IMR-90 (cell line): ENCODE results near the gene TGM5. TPM values are rescaled to one million over a fixed set of nuclear protein-coding genes. Genes with fewer than 3 reads are reported as not detected.
A peak's percentile ranks its signal among the peaks of the same experiment; 100 is the strongest.

Experiments
- ATAC-seq: fragments of 200-7000 bp; cut with Tn5 transposase; 2 replicates; pipeline ENCODE4 v1.9.1; 2020; ENCODE audit warnings: low read depth, mild to moderate bottlenecking, moderate library complexity
- BruUV-seq: library from RNA; stranded (reverse); fragments of 400-500 nt; replicated peaks from 2 replicates; lab custom pipeline; 2021; lab: Mats Ljungman, UMichigan
- CTCF ChIA-PET: fragments of 300-600 bp; formaldehyde crosslinking; extraction: SDS; loops from one replicate; lab custom pipeline; 2021; ENCODE audit warnings: antibody characterized with exemption; lab: Yijun Ruan, JAX
- POLR2A ChIA-PET: fragments of 300-600 bp; sonication (Branson Sonifier 250); formaldehyde crosslinking; loops from one replicate; lab custom pipeline; 2022; ENCODE audit warnings: antibody characterized with exemption; ENCODE audit not compliant: unreplicated experiment; lab: Charles Lee
- DNase-seq: peaks from one replicate; pipeline ENCODE4 v3.0.0; 2013
- H2AFZ ChIP-seq: replicated peaks from 2 replicates; pipeline ENCODE3; 2013; ENCODE audit warnings: low read length, mild to moderate bottlenecking; ENCODE audit not compliant: poor library complexity
- H2AK5ac ChIP-seq: 2 replicates; pipeline ENCODE4 v1.6.1; 2013; ENCODE audit warnings: low read depth, low read length, inconsistent platforms
- H2AK9ac ChIP-seq: replicated peaks from 2 replicates; pipeline ENCODE3; 2013; ENCODE audit warnings: mild to moderate bottlenecking, low read depth, low read length, moderate library complexity; ENCODE audit not compliant: poor library complexity
- H2BK120ac ChIP-seq: 2 replicates; pipeline ENCODE4 v1.6.1; 2013; ENCODE audit warnings: low read depth, low read length, inconsistent platforms
- H2BK15ac ChIP-seq: 3 replicates; pipeline ENCODE4 v1.6.1; 2013; ENCODE audit warnings: low read depth, low read length, inconsistent platforms
- H2BK20ac ChIP-seq: 2 replicates; pipeline ENCODE4 v1.6.1; 2013; ENCODE audit warnings: low read depth, mild to moderate bottlenecking, inconsistent platforms, low read length, moderate library complexity
- H2BK5ac ChIP-seq: 2 replicates; pipeline ENCODE4 v1.6.1; 2013; ENCODE audit warnings: mild to moderate bottlenecking, low read depth, low read length, inconsistent platforms; ENCODE audit not compliant: poor library complexity, severe bottlenecking
- H3K14ac ChIP-seq: replicated peaks from 2 replicates; pipeline ENCODE4 v1.6.1; 2013; ENCODE audit warnings: low read depth, low read length, inconsistent platforms
- H3K18ac ChIP-seq: 2 replicates; pipeline ENCODE4 v1.6.1; 2013; ENCODE audit warnings: low read depth, low read length, control low read depth
- H3K23ac ChIP-seq: 2 replicates; pipeline ENCODE4 v1.6.1; 2013; ENCODE audit warnings: low read depth, low read length, inconsistent platforms
- H3K27ac ChIP-seq: 2 replicates; pipeline ENCODE4 v1.5.1; 2013; ENCODE audit warnings: mild to moderate bottlenecking, control low read depth, low read length; ENCODE audit not compliant: insufficient read depth
- H3K27me3 ChIP-seq: 2 replicates; pipeline ENCODE4 v1.6.1; 2013; ENCODE audit warnings: low read length; ENCODE audit not compliant: control insufficient read depth, insufficient read depth
- H3K36me3 ChIP-seq: 2 replicates; pipeline ENCODE4 v1.6.1; 2013; ENCODE audit warnings: low read length, mixed read lengths; ENCODE audit not compliant: control insufficient read depth, insufficient read depth
- H3K4ac ChIP-seq: 2 replicates; pipeline ENCODE4 v1.6.1; 2013; ENCODE audit warnings: low read depth, low read length, inconsistent platforms
- H3K4me1 ChIP-seq: 2 replicates; pipeline ENCODE4 v1.6.1; 2013; ENCODE audit warnings: low read length, mixed read lengths; ENCODE audit not compliant: control insufficient read depth, insufficient read depth
- H3K4me2 ChIP-seq: 2 replicates; pipeline ENCODE4 v1.6.1; 2013; ENCODE audit warnings: low read depth, mild to moderate bottlenecking, control low read depth, low read length, moderate library complexity
- H3K4me3 ChIP-seq: 2 replicates; pipeline ENCODE4 v1.5.1; 2013; ENCODE audit warnings: low read depth, mild to moderate bottlenecking, control low read depth, low read length, moderate library complexity; ENCODE audit not compliant: insufficient read depth
- H3K56ac ChIP-seq: 2 replicates; pipeline ENCODE4 v1.6.1; 2013; ENCODE audit warnings: low read length, inconsistent platforms; ENCODE audit not compliant: insufficient read depth; ENCODE audit errors: extremely low read depth
- H3K79me1 ChIP-seq, 2 experiments: 2 replicates each; pipeline ENCODE4 v1.6.1; 2013; ENCODE audit warnings: low read length in 2 of 2, inconsistent platforms in 1 of 2, low read depth in 1 of 2
- H3K9ac ChIP-seq: 2 replicates; pipeline ENCODE4 v1.6.1; 2013; ENCODE audit warnings: low read depth, low read length, control low read depth
- H3K9me1 ChIP-seq: 2 replicates; pipeline ENCODE4 v1.6.1; 2013; ENCODE audit warnings: low read length, inconsistent platforms; ENCODE audit not compliant: insufficient read depth
- H3K9me3 ChIP-seq: 2 replicates; pipeline ENCODE4 v1.6.1; 2013; ENCODE audit warnings: low read length; ENCODE audit not compliant: control insufficient read depth, insufficient read depth
- H4K20me1 ChIP-seq: 2 replicates; pipeline ENCODE4 v1.6.1; 2013; ENCODE audit warnings: low read length, inconsistent platforms; ENCODE audit not compliant: insufficient read depth
- H4K5ac ChIP-seq: 2 replicates; pipeline ENCODE4 v1.6.1; 2013; ENCODE audit warnings: mild to moderate bottlenecking, low read depth, low read length, control low read depth
- H4K8ac ChIP-seq, 2 experiments: 2 replicates each; pipeline ENCODE4 v1.6.1; 2013; ENCODE audit warnings: low read depth in 2 of 2, low read length in 2 of 2, control low read depth in 1 of 2, inconsistent platforms in 1 of 2
- H4K91ac ChIP-seq: 2 replicates; pipeline ENCODE4 v1.6.1; 2013; ENCODE audit warnings: low read depth, low read length, inconsistent platforms; ENCODE audit not compliant: insufficient read depth
- CTCF ChIP-seq: conservative IDR thresholded peaks from 2 replicates; pipeline ENCODE4 v1.5.1; 2012; ENCODE audit warnings: mild to moderate bottlenecking, low read depth, low read length, improper control_type of control experiment
- FOS ChIP-seq: fragments of 150-350 bp; IDR thresholded peaks from 2 replicates; pipeline ENCODE4 v1.6.1; 2016; ENCODE audit warnings: low read depth, low read length
- MAFK ChIP-seq: IDR thresholded peaks from 2 replicates; pipeline ENCODE4 v1.6.1; 2012; ENCODE audit warnings: low read depth, low read length, improper control_type of control experiment
- NFE2L2 ChIP-seq: fragments of 150-350 bp; IDR thresholded peaks from 2 replicates; pipeline ENCODE4 v1.6.1; 2016; ENCODE audit warnings: low read depth, mild to moderate bottlenecking, low read length
- SMC3 ChIP-seq: fragments of 150-350 bp; IDR thresholded peaks from 2 replicates; pipeline ENCODE4 v1.6.1; 2016; ENCODE audit warnings: low read depth, mild to moderate bottlenecking, antibody characterized with exemption, low read length, moderate library complexity
- WGBS, 2 experiments: methylation state at CpG; one replicate each; pipeline versions ENCODE4 v1.1.5 to v1.1.7; 2013; ENCODE audit warnings: missing lambda C conversion rate in 2 of 2; ENCODE audit not compliant: insufficient read length in 1 of 2; ENCODE audit errors: extremely low coverage in 2 of 2; 5-methylcytosine and 5-hydroxymethylcytosine counted together
- dilution Hi-C: fragments of 300-500 bp; cut with HindIII; formaldehyde crosslinking; loops from one replicate; pipeline ENCODE4 v1.14.3; 2018; ENCODE audit warnings: low sequenced_read_pairs; ENCODE audit not compliant: unreplicated experiment
- in situ Hi-C: fragments of 300-500 bp; cut with MboI; formaldehyde crosslinking; loops from 3 replicates; pipeline ENCODE4 v1.14.3; 2019; ENCODE audit warnings: low sequenced_read_pairs, inconsistent platforms, mixed read lengths
- intact Hi-C: fragments of 100-400 bp; cut with micrococcal nuclease; formaldehyde crosslinking; loops from 2 replicates; pipeline ENCODE4 v1.10.0; 2022
- polyA plus RNA-seq, 3 experiments: library from polyadenylated mRNA; depleted of rRNA; stranded (reverse); fragments of >200 nt; gene quantifications; 2 replicates each; pipeline ENCODE4 v1.2.3, GENCODE V29; 2012; ENCODE audit warnings: low replicate concordance in 1 of 3
- total RNA-seq: library from RNA; depleted of rRNA; stranded (reverse); fragments of >200 nt; gene quantifications from 2 replicates; pipeline ENCODE4 v1.2.3, GENCODE V29; 2012

Gene TGM5
- total and polyA plus RNA-seq, 2 of the 4 experiments (the other 2 are of a cell fraction): not detected

GRCh38 chr15:43277231-43277823 lies 10.6 kb upstream of the TGM5 start:
- ChIA-PET CTCF (no interaction called here), POLR2A (no interaction called here)
- peaks cover 65% of the 10 kb centered on the region for H3K27me3 ChIP-seq
- H3K79me1 ChIP-seq: no peaks in the 10 kb centered on the region
- no peak overlapping the region for H3K4ac ChIP-seq
- peak overlapping the region; percentile 14 for H2AFZ ChIP-seq
- H2AK5ac ChIP-seq: no peak overlapping the region
- no peak overlapping the region for H4K5ac ChIP-seq
- H3K4me3 ChIP-seq: no peak overlapping the region
- H3K56ac ChIP-seq: no peak overlapping the region
- no peak overlapping the region for H2AK9ac ChIP-seq
- no peak overlapping the region for H2BK20ac ChIP-seq
- H2BK120ac ChIP-seq: no peak overlapping the region
- no peak overlapping the region for H3K9ac ChIP-seq
- peaks cover 1% of the 10 kb centered on the region; the same call in 1 of the 2 replicates for H3K9me3 ChIP-seq
- H3K27ac ChIP-seq: no peak overlapping the region
- H4K8ac ChIP-seq: no peak overlapping the region
- H3K18ac ChIP-seq: no peak overlapping the region
- ATAC-seq (no peak), DNase-seq (no peak)
- H3K14ac ChIP-seq: no peak overlapping the region
- in situ Hi-C loops (no loop called here), dilution Hi-C loops (no loop called here), intact Hi-C loops (no loop called here)
- TF ChIP-seq CTCF (no peak), NFE2L2 (no peak), MAFK (no peak), SMC3 (no peak), FOS (no peak)
- BruUV-seq: no TSS peak
- no peaks in the 10 kb centered on the region for H3K4me1 ChIP-seq
- no peak overlapping the region for H4K91ac ChIP-seq
- H2BK15ac ChIP-seq: no peak overlapping the region
- no peaks in the 10 kb centered on the region for H3K9me1 ChIP-seq
- no peaks in the 10 kb centered on the region for H3K36me3 ChIP-seq
- WGBS, 2 experiments: 85% methylated on average over 2 of the region's 10 CpGs; no CpG with 5 or more reads in 1 of the 2 experiments
- no peak overlapping the region for H2BK5ac ChIP-seq
- no peak overlapping the region for H3K23ac ChIP-seq
- H3K4me2 ChIP-seq: no peak overlapping the region
- H4K20me1 ChIP-seq: no peaks in the 10 kb centered on the region
